ENCODE results near the gene LPAR6. TPM values are rescaled to one million over a fixed set of nuclear protein-coding genes. Genes with fewer than 3 reads are reported as not detected.
"Not testable (repeated sequence)": the region's sequence is repeated elsewhere in the genome, so short reads cannot be mapped to it uniquely, and the experiment has no call there.

Gene LPAR6
- total RNA-seq, 1 donor from 2014 or later: 21.1 TPM

- no peak for DNase-seq (ENCODE audit: low spot score in 2 of 2, unreplicated experiment in 2 of 2)
- Mint-ChIP-seq H3K4me1 (peaks cover 34% of the 10 kb centered on the region), H3K36me3 (peaks cover 5% of the 10 kb centered on the region), H3K4me3 (no peak overlapping the region), H3K9me3 (peaks cover 4% of the 10 kb centered on the region), H3K27ac (peak overlapping the region; percentile 40), H3K27me3 (ENCODE audit: low read depth) (no peaks in the 10 kb centered on the region)
- TF ChIP-seq CTCF (IDR thresholded peaks at IDR 0.05; ENCODE audit: unreplicated experiment): no peak
Observed at GRCh38 chr13:48429036-48429435, 16.1 kb upstream of the LPAR6 start.

GRCh38 chr13:48426755-48427298 is 13.9 kb upstream of the LPAR6 start:
- not testable (repeated sequence) for H3K27ac Mint-ChIP-seq; DNase-seq (ENCODE audit: low spot score in 2 of 2, unreplicated experiment in 2 of 2); H3K9me3 Mint-ChIP-seq; H3K4me3 Mint-ChIP-seq; H3K27me3 Mint-ChIP-seq (ENCODE audit: low read depth); H3K36me3 Mint-ChIP-seq
- peaks cover 29% of the 10 kb centered on the region for H3K4me1 Mint-ChIP-seq

GRCh38 chr13:48426052-48426451 is 13.1 kb upstream of the LPAR6 start:
- peaks cover 12% of the 10 kb centered on the region for H3K9me3 Mint-ChIP-seq
- H3K27me3 Mint-ChIP-seq (ENCODE audit: low read depth): no peaks in the 10 kb centered on the region
- H3K4me3 Mint-ChIP-seq: no peak overlapping the region
- TF ChIP-seq CTCF (IDR thresholded peaks at IDR 0.05; ENCODE audit: unreplicated experiment): no peak
- H3K27ac Mint-ChIP-seq: no peak overlapping the region
- H3K36me3 Mint-ChIP-seq: peaks cover 14% of the 10 kb centered on the region
- no peak for DNase-seq (ENCODE audit: low spot score in 2 of 2, unreplicated experiment in 2 of 2)
- H3K4me1 Mint-ChIP-seq: peaks cover 22% of the 10 kb centered on the region

- H3K27ac Mint-ChIP-seq: peak overlapping the region; percentile 35
- peaks cover 12% of the 10 kb centered on the region for H3K4me1 Mint-ChIP-seq
- H3K36me3 Mint-ChIP-seq: peaks cover 29% of the 10 kb centered on the region
- peaks cover 29% of the 10 kb centered on the region for H3K9me3 Mint-ChIP-seq
- H3K4me3 Mint-ChIP-seq: no peak overlapping the region
- no peak for DNase-seq (ENCODE audit: low spot score in 2 of 2, unreplicated experiment in 2 of 2)
- TF ChIP-seq CTCF (IDR thresholded peaks at IDR 0.05; ENCODE audit: unreplicated experiment): no peak
- H3K27me3 Mint-ChIP-seq (ENCODE audit: low read depth): no peaks in the 10 kb centered on the region
Observed at GRCh38 chr13:48424212-48424611, 11.3 kb upstream of the LPAR6 start.

- not testable (repeated sequence) for H3K4me1 Mint-ChIP-seq; H3K27me3 Mint-ChIP-seq (ENCODE audit: low read depth); H3K4me3 Mint-ChIP-seq; DNase-seq (ENCODE audit: low spot score in 2 of 2, unreplicated experiment in 2 of 2); H3K27ac Mint-ChIP-seq
- H3K9me3 Mint-ChIP-seq: peaks cover 49% of the 10 kb centered on the region
- peaks cover 47% of the 10 kb centered on the region for H3K36me3 Mint-ChIP-seq
Observed at GRCh38 chr13:48422003-48422402, 9.1 kb upstream of the LPAR6 start.

GRCh38 chr13:48415516-48415915 is 2.6 kb upstream of the LPAR6 start:
- Mint-ChIP-seq H3K4me1 (peaks cover 18% of the 10 kb centered on the region), H3K27ac (no peak overlapping the region), H3K4me3 (no peak overlapping the region), H3K9me3 (peaks cover 34% of the 10 kb centered on the region), H3K27me3 (ENCODE audit: low read depth) (no peaks in the 10 kb centered on the region), H3K36me3 (peaks cover 45% of the 10 kb centered on the region)
- DNase-seq (ENCODE audit: low spot score in 2 of 2, unreplicated experiment in 2 of 2): no peak
- no peak for TF ChIP-seq CTCF (IDR thresholded peaks at IDR 0.05; ENCODE audit: unreplicated experiment)

GRCh38 chr13:48414501-48414900 is 1.6 kb upstream of the LPAR6 start:
- H3K9me3 Mint-ChIP-seq: peaks cover 24% of the 10 kb centered on the region

More at GRCh38 chr13:48414501-48414900, 1.6 kb upstream of the LPAR6 start:
- Mint-ChIP-seq H3K4me3 (no peak overlapping the region), H3K27ac (no peak overlapping the region), H3K36me3 (peaks cover 35% of the 10 kb centered on the region), H3K27me3 (ENCODE audit: low read depth) (no peaks in the 10 kb centered on the region), H3K4me1 (peaks cover 25% of the 10 kb centered on the region)
- DNase-seq (ENCODE audit: low spot score in 2 of 2, unreplicated experiment in 2 of 2): no peak
- no peak for TF ChIP-seq CTCF (IDR thresholded peaks at IDR 0.05; ENCODE audit: unreplicated experiment)
